Superior temporal gyrus (tissue), 1 donor: ENCODE measurements around the gene C1orf167.

Source experiments
- DNase-seq: peaks from one replicate; pipeline ENCODE4 v3.0.0-alpha.2; 2016; ENCODE audit errors: extremely low spot score

The C1orf167 gene

DNA sequence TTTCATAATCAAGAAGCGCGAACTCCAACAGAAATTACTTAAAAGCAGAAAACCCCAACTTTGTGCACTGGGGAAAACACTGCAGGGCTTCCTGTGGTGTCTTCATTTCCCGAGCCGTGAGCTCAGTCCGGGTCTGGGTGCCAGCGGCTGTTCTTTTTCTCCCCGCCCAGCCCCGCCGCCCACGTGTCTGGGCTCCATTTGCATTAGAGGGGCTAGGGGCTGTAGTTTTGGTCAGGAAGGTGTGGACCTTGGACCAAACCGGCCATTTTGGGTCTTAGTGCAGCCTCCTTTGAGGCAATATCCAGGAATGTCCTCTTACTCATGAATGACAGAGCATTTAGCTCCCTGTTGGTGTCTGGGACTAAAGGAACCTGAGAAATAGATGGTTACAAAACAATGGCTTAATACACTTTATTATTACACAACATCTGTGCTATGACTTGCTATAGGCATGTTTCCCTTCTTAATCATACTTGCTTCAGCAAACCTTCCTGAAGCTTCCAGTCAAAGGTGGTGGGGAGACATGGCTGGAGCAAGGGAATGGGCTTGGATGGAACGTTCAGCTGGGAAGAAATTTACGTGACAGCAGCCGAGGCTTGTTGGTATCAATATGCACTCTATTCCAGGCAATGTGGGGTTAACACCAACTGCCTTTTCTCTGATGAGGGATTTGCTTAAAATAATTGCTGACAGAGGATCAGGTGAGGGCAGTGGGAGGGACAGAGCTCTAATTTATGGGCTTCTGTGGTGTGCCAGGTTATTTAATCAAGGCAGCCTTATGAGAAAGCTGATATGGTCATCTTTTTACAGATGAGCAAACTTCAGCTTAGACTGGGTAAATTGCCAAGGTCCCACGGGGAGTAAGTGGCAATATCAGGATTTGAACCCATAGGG is 25.0 kb upstream of the C1orf167 start:
- peak; percentile 40 for DNase-seq

GRCh38 chr1:11738096-11738495 is 23.9 kb upstream of the C1orf167 start:
- no peak for DNase-seq

DNA sequence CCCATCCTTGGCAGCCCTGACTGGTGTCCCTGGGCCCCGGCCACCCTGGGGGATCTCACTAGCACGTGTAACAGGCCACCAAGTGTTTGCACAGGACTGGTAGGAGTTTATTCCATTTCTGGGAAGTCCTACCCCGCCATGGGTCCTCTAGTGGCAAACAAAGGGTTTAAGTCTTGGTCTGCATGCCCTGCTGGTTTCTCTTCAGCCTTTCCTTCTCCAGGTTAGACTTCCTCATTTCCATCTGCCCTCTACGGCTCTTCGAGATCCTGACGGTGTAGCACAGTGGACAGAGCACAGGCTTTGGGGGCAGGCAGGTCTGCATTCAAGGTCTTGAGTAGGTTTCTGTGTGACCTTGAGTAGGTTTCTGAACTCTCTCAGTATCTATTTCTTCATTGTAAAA is 23.2 kb upstream of the C1orf167 start:
- no peak for DNase-seq

DNA sequence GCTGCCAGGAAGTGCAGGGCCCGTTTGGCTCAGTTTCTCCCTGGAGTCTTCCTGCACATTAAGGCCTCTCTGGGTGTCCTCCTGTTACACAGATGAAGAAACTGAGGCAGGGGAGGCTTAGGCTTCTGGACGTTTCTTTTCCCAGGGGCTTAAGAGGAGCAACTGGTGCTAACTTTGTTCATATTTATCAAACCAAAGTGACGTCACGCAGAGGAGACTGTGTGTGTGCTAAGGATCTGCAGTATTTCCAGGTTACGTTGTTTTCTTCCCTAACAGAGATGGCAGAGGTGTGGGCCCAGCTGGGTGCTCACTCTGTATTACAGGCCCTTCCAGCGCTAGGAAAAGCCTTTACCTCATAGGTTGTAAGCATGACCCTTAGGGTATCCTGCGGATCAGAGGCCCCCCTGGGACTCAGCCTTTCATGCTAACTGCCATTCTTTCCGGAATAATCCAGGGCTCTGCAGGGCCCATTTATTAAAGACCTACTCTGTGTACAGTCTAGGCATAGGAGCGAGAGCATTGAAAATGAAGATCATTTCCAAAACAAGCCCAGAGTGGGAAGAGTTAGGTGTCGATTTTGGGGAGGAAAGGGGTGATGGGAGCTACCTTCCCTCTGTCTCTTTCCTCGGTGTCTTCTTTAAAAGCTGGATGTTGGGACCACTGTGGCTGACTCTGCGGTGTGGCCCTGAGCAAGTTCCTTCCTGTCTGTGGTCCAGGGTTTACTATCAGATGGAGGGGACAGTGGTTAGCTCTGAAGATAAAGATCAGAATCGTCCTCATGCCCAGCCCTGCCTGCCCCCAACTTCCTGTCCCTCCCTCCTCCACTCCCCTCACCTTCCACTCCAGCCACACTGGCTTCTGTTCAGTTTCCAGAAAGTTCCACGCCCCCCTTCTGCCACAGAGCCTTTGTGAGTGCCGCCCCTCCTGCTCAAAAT is 21.5 kb upstream of the C1orf167 start:
- DNase-seq, result no peak

DNA sequence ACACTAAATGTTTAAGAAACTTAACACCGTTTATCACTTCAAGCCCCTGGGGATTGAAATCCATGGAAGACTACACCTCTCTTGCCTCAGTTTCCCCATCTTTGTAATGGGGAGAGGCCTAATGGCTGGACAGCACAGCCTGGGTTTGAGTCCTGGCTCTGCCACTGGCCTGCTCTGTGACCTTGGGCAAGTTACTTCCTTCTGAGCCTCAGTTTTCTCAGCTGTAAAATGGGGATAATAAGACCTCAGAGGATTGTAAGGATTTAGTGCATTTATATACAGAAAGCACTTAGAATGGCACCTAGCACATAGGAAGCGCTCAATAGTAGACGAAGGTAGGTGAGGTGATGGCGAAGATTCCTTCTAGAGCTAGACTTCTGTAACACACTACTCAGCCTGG is 20.5 kb upstream of the C1orf167 start:
- DNase-seq, result no peak

DNA sequence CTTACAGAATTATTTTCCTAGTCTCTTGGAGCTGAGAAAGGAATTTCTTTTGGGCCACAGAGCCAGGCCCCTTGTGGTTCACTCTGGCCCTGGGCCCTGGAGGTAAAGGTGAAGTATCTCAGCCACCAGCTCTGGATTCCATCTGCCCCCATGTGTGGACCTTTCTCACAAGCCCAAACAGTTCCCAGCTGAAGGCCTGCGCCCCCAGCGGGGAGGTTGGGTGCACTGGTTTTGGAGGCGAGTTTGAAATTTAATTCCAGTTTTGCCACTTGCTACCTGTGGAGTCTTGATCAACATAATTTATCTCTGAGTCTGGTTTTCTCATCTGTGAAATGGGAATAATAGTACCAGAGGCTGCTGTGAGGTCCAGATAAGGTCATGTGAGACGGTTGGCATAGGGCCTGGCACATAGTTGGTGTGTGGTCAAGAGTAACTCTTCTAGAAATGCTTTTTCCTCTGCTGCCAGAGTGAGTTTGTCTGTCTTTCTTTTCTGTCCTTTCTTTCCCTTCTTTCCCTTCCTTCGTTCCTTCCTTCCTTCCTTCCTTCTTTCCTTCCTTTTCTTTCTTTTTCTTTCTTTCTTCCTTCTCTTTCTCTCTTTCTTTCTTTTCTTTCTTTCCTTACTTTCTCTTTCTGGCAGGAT is 20.0 kb upstream of the C1orf167 start:
- DNase-seq, result no peak

DNA sequence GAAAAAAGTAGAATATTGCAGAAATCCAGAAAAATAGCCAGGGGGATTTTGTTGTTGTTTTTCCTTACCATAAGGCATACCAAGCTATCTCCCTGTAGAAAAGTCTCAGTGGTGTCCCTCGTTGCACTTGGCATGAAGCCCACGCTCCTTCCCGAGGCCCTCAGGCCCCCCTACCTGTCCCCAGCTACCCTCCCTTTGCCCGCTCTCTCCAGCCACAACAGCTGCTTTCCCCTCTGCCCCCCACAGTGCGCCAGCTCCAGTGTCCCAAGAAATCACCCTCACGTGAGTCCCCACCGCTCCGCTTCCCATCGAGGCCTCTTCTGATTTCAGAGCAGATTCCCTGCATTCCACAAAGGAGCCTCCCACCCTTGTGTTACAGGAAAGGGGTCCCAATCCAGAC is 17.7 kb upstream of the C1orf167 start:
- no peak for DNase-seq

- no peak for DNase-seq
These were observed 15.9 kb upstream of the C1orf167 start for GRCh38 chr1:11746092-11746491.

GRCh38 chr1:11746795-11747487 is 15.1 kb upstream of the C1orf167 start:
- DNase-seq, result no peak

- DNase-seq, result no peak
These were observed 13.4 kb upstream of the C1orf167 start for GRCh38 chr1:11748294-11749202.

- peak; percentile 36 for DNase-seq
These were observed 12.7 kb upstream of the C1orf167 start for GRCh38 chr1:11749203-11749689.

DNA sequence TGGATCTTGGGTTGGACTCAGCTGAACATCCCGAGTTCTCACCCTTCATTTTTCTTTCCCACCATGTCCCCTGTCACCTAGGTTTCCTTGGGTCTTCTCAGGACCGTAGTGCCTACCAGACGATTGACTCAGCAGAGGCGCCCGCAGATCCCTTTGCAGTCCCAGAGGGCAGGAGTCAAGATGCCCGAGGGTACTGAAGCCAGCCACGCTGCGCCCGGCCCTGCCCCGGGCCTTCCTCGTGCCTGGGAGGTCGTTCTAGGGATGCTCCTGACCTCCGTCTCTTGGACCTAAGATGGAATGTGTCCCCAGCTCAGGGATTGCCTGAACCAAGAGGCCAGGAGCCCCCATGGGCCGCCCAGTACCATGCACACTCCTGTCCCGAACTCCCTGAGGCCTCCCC is 12.0 kb upstream of the C1orf167 start:
- no peak for DNase-seq

GRCh38 chr1:11751087-11751486 is 10.9 kb upstream of the C1orf167 start:
- DNase-seq, result no peak

- no peak for DNase-seq
These were observed 9.5 kb upstream of the C1orf167 start for GRCh38 chr1:11752359-11753088.

DNA sequence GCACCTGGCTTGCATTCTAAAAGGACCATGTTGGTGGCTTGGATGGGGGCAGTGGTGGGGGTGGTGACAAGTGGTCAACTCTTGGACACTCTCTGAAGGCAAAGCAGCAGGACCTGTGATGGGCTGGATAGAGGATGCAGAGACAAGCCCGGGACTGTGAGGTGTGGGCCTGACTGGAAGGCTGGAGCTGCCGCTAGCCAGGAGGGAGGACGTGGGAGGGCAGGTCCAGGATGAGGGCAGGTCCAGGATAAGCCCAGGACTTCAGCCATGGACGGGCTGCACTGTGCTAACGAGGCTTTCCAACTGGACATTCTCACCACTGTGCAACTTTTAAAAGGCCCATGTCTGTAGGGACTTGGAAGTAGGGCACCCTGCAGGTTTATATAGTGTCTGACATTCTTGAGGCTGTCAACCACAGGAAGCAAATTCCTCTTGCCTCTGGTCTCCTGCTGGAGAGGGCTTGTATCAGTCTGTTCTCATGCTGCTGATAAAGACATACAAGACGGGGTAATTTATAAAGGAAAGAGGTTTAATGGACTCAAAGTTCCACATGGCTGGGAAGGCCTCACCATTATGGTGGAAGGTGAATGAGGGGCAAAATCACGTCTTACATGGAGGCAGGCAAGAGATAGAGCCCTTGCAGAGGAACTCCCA is 8.3 kb upstream of the C1orf167 start:
- DNase-seq, result no peak

DNA sequence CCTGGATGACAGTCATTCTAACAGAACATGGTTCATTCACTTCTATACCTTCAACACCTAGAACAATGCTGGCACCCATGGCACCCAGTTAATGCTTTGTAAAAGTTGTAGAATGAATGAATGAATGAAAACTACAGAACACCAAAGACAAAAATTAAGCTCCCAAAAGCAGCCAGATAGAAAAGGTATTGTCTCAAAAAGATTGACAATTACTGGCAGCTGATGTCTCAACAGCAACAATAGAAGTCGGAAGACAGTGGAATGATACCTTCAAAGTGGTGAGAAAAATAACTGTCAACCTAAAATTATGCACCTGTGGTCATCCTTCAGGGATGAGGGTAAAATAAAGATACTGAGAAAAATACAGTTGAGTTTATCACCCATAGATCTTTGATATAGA is 4.9 kb upstream of the C1orf167 start:
- DNase-seq, result no peak

GRCh38 chr1:11759791-11760190 is 2.2 kb upstream of the C1orf167 start:
- no peak for DNase-seq

GRCh38 chr1:11761285-11761684 is 708 bp upstream of the C1orf167 start:
- DNase-seq, result no peak

- DNase-seq, result no peak
These were observed 2.1 kb downstream of the C1orf167 start for GRCh38 chr1:11764115-11764514.
